Astrocyte (in vitro differentiated cells and primary cell): ENCODE data around the gene ENPP7. TPM values are rescaled to one million over a fixed set of nuclear protein-coding genes. Genes with fewer than 3 reads are reported as not detected.

Source experiments
- DNase-seq: peaks from one replicate; pipeline ENCODE4 v3.0.0-alpha.2; 2010; ENCODE audit warnings: low read depth
- FAIRE-seq: peaks from 2 replicates; lab custom pipeline; 2011; peaks lifted over from hg19 to GRCh38; lab: Jason Lieb, UNC
- H2AFZ ChIP-seq: 2 replicates; pipeline ENCODE4 v1.6.0; 2012; ENCODE audit warnings: low read depth, low read length, inconsistent platforms
- H3K27ac ChIP-seq: 2 replicates; pipeline ENCODE4 v1.5.1; 2011; ENCODE audit warnings: low read depth, low read length, inconsistent platforms
- H3K27me3 ChIP-seq: 2 replicates; pipeline ENCODE4 v1.6.0; 2011; ENCODE audit warnings: low read length, inconsistent platforms; ENCODE audit not compliant: insufficient read depth
- H3K36me3 ChIP-seq: 2 replicates; pipeline ENCODE4 v1.5.1; 2011; ENCODE audit warnings: low read length, inconsistent platforms; ENCODE audit not compliant: insufficient read depth
- H3K4me1 ChIP-seq: 2 replicates; pipeline ENCODE4 v1.5.1; 2011; ENCODE audit warnings: low read length, inconsistent platforms; ENCODE audit not compliant: insufficient read depth
- H3K4me2 ChIP-seq: 2 replicates; pipeline ENCODE4 v1.6.0; 2012; ENCODE audit warnings: low read length, inconsistent platforms
- H3K4me3 ChIP-seq: 2 replicates; pipeline ENCODE4 v1.5.1; 2011; ENCODE audit warnings: low read depth, mild to moderate bottlenecking, low read length, inconsistent platforms; ENCODE audit not compliant: insufficient read depth
- H3K79me2 ChIP-seq: 2 replicates; pipeline ENCODE4 v1.6.0; 2012; ENCODE audit warnings: mild to moderate bottlenecking, low read length, inconsistent platforms; ENCODE audit not compliant: insufficient read depth
- H3K9ac ChIP-seq: 2 replicates; pipeline ENCODE4 v1.6.0; 2012; ENCODE audit warnings: mild to moderate bottlenecking, low read length, inconsistent platforms
- H3K9me3 ChIP-seq: 2 replicates; pipeline ENCODE4 v1.5.1; 2012; ENCODE audit warnings: low read depth, mild to moderate bottlenecking, low read length, inconsistent platforms; ENCODE audit not compliant: insufficient read depth
- H4K20me1 ChIP-seq: 2 replicates; pipeline ENCODE4 v1.6.0; 2012; ENCODE audit warnings: low read length, inconsistent platforms; ENCODE audit not compliant: insufficient read depth
- H3K27ac Mint-ChIP-seq: one replicate; pipeline ENCODE4 v1.8.0; 2021; ENCODE audit warnings: mild to moderate bottlenecking, mixed read lengths; ENCODE audit not compliant: unreplicated experiment
- H3K27me3 Mint-ChIP-seq: one replicate; pipeline ENCODE4 v1.8.0; 2021; ENCODE audit warnings: low read depth, mixed read lengths; ENCODE audit not compliant: unreplicated experiment
- H3K36me3 Mint-ChIP-seq: one replicate; pipeline ENCODE4 v1.8.0; 2021; ENCODE audit warnings: low read depth, mixed read lengths; ENCODE audit not compliant: unreplicated experiment
- H3K4me1 Mint-ChIP-seq: one replicate; pipeline ENCODE4 v1.8.0; 2021; ENCODE audit warnings: low read depth, mixed read lengths; ENCODE audit not compliant: unreplicated experiment
- H3K4me3 Mint-ChIP-seq: one replicate; pipeline ENCODE4 v1.8.0; 2021; ENCODE audit warnings: mild to moderate bottlenecking, moderate library complexity, mixed read lengths; ENCODE audit not compliant: unreplicated experiment
- H3K9me3 Mint-ChIP-seq: one replicate; pipeline ENCODE4 v1.8.0; 2021; ENCODE audit warnings: mild to moderate bottlenecking, mixed read lengths; ENCODE audit not compliant: unreplicated experiment
- EZH2 ChIP-seq: IDR thresholded peaks from 2 replicates; pipeline ENCODE4 v1.6.1; 2012; ENCODE audit warnings: mild to moderate bottlenecking, low read length, inconsistent platforms; ENCODE audit not compliant: insufficient read depth
- total RNA-seq: library from RNA; stranded (reverse); gene quantifications from 2 replicates; pipeline ENCODE4 v1.2.1, GENCODE V29; 2021
- TF ChIP-seq, protein P1 (sequence below): IDR thresholded peaks from 2 replicates; pipeline ENCODE4 v1.5.1; 2011; ENCODE audit warnings: low read depth, mild to moderate bottlenecking, inconsistent platforms, low read length, moderate library complexity; ENCODE audit not compliant: insufficient read depth

Gene ENPP7
- total RNA-seq, 1 donor from 2014 or later, result not detected

DNA sequence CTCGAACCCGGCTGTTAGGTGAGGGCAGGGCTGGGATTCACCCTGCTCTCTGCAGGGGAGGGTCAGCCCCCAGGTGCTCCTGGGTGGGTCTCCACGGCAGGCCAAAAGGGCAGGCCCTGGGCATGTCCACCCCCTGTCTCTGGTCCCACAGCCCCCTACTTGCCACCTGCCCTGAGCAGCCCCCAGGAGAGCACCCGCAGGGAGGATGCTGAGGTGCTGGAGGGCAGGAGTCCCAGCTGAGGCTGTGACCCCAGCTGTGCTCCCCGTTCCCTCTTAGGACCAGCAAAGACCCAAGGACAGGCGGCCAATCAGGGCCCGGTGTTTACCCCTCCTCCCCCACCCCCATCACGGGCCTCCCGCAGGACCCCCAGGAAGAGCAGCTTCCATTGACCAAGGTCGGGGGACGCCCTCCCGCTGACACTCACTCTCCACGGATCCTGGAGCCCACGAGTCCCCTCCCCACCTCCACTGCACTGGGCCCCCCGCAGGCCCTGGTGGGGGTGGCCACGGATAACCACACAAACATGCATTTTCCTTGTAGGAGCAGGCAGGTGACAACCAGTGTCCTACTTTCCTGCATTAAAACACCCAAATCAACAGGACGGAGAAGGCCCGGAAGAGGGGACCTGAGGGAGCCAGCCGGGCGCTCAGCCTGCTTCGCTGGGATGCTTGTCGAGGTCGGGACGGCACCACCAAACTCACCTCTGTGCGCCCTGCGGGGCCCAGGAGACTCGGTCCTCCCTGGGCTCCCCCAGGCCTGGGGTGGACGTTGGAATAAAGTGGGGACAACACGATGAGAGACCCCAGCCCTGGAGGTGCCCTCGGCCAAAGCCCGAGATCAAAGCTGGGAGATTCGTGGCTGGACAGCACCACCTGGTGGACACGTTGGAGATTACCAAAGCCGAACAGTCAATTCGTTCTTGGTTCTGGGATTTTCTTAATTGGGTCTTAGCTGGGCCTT lies 22.5 kb upstream of the ENPP7 start:
- H3K27me3 ChIP-seq, result no peaks in the 10 kb centered on the region
- no peak overlapping the region for H2AFZ ChIP-seq
- peak; percentile 59 for FAIRE-seq
- Mint-ChIP-seq H3K9me3 (peaks cover 4% of the 10 kb centered on the region), H3K4me3 (no peak overlapping the region), H3K27ac (no peak overlapping the region), H3K36me3 (peaks cover 2% of the 10 kb centered on the region), H3K4me1 (no peaks in the 10 kb centered on the region), H3K27me3 (peaks cover 23% of the 10 kb centered on the region)
- no peak overlapping the region for H3K4me3 ChIP-seq
- H3K36me3 ChIP-seq, result no peaks in the 10 kb centered on the region
- H3K4me1 ChIP-seq, result no peaks in the 10 kb centered on the region
- no peak for DNase-seq
- TF ChIP-seq, protein P1, sequence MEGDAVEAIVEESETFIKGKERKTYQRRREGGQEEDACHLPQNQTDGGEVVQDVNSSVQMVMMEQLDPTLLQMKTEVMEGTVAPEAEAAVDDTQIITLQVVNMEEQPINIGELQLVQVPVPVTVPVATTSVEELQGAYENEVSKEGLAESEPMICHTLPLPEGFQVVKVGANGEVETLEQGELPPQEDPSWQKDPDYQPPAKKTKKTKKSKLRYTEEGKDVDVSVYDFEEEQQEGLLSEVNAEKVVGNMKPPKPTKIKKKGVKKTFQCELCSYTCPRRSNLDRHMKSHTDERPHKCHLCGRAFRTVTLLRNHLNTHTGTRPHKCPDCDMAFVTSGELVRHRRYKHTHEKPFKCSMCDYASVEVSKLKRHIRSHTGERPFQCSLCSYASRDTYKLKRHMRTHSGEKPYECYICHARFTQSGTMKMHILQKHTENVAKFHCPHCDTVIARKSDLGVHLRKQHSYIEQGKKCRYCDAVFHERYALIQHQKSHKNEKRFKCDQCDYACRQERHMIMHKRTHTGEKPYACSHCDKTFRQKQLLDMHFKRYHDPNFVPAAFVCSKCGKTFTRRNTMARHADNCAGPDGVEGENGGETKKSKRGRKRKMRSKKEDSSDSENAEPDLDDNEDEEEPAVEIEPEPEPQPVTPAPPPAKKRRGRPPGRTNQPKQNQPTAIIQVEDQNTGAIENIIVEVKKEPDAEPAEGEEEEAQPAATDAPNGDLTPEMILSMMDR, result peak; percentile 66
- no peak for TF ChIP-seq EZH2
- H3K27ac ChIP-seq, result no peak overlapping the region
- peak overlapping the region; percentile 72 for H3K4me2 ChIP-seq
- H3K79me2 ChIP-seq, result no peaks in the 10 kb centered on the region
- H3K9ac ChIP-seq, result no peak overlapping the region
- no peaks in the 10 kb centered on the region for H4K20me1 ChIP-seq
- H3K9me3 ChIP-seq, result no peaks in the 10 kb centered on the region

DNA sequence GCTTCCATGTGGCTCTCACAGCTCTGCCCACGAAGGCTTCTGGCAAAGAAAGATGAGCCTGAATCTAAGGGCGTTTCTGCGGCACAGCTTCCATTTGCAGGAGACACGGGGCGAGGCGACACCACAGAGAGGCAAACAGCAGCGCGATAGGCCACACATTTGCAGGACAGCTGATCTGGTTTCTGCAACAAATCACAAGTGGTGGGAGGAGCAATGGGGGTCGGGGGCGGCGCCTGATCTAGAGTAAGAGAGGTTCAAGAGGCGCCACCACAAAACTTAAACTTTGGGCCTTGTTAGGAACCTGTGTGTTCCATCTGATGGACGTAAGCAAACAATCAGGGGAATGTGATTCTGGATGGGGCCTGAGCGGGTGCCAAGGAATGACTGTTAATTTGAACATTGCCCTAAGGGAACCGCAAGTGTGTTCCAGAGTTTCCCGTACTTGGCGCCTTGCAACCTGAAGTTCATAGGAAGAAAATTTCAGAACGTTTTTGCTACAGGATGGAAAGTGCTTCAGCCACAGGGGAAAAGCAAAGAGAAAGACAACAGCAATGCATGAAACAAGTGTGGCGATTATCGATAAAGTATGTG lies 18.9 kb upstream of the ENPP7 start:
- H3K9ac ChIP-seq, result no peak overlapping the region
- H3K4me1 ChIP-seq, result no peaks in the 10 kb centered on the region
- H2AFZ ChIP-seq, result no peak overlapping the region
- no peaks in the 10 kb centered on the region for H3K79me2 ChIP-seq
- no peaks in the 10 kb centered on the region for H3K9me3 ChIP-seq
- no peak overlapping the region for H3K4me2 ChIP-seq
- H3K27me3 Mint-ChIP-seq, result peaks cover 27% of the 10 kb centered on the region
- no peaks in the 10 kb centered on the region for H3K27me3 ChIP-seq
- DNase-seq, result no peak
- H3K9me3 Mint-ChIP-seq, result peaks cover 4% of the 10 kb centered on the region
- no peak for TF ChIP-seq EZH2
- TF ChIP-seq, protein P1, result no peak
- H3K27ac Mint-ChIP-seq, result peak overlapping the region; percentile 14
- H4K20me1 ChIP-seq, result no peaks in the 10 kb centered on the region
- H3K4me1 Mint-ChIP-seq, result no peaks in the 10 kb centered on the region
- no peak overlapping the region for H3K4me3 ChIP-seq
- H3K36me3 ChIP-seq, result no peaks in the 10 kb centered on the region
- no peak for FAIRE-seq
- peaks cover 2% of the 10 kb centered on the region for H3K36me3 Mint-ChIP-seq
- no peak overlapping the region for H3K4me3 Mint-ChIP-seq
- no peak overlapping the region for H3K27ac ChIP-seq
